HepG2 (cell line): Measurements from ENCODE around the gene GFOD1. TPM values are rescaled to one million over a fixed set of nuclear protein-coding genes. Genes with fewer than 3 reads are reported as not detected.
A peak's percentile ranks its signal among the peaks of the same experiment; 100 is the strongest.

Experiments
- DMAP1 ChIP-seq: IDR thresholded peaks from 2 replicates; pipeline ENCODE4 v1.6.1; 2016
- GABPB1 ChIP-seq: IDR thresholded peaks from 2 replicates; pipeline ENCODE4 v1.6.1; 2016; ENCODE audit warnings: mild to moderate bottlenecking, missing genetic modification reagents, moderate library complexity, missing compliant biosample characterization
- IRF2 ChIP-seq: IDR thresholded peaks from 2 replicates; pipeline ENCODE4 v1.6.1; 2018; ENCODE audit warnings: missing genetic modification reagents, missing compliant biosample characterization
- MAFF ChIP-seq: IDR thresholded peaks from 2 replicates; pipeline ENCODE4 v1.6.1; 2011; ENCODE audit warnings: low read depth, low read length, improper control_type of control experiment
- MIER3 ChIP-seq: IDR thresholded peaks from 2 replicates; pipeline ENCODE4 v1.6.1; 2016; ENCODE audit warnings: missing compliant biosample characterization, borderline replicate concordance
- PLRG1 ChIP-seq: fragments of 450-650 bp; conservative IDR thresholded peaks from 2 replicates; pipeline ENCODE4 v1.6.1; 2016
- RARA ChIP-seq: IDR thresholded peaks from 2 replicates; pipeline ENCODE4 v1.6.1; 2016; ENCODE audit warnings: missing genetic modification reagents, missing compliant biosample characterization
- REPIN1 ChIP-seq: sonication (generic); formaldehyde crosslinking; IDR thresholded peaks from 2 replicates; pipeline ENCODE4 v1.8.0; 2022; ENCODE audit warnings: missing genetic modification reagents, low read depth, mild to moderate bottlenecking, borderline replicate concordance
- RFX5 ChIP-seq: IDR thresholded peaks from 2 replicates; pipeline ENCODE4 v1.6.1; 2011; ENCODE audit warnings: low read depth, low read length, improper control_type of control experiment
- SRSF1 ChIP-seq: fragments of 200-400 bp; formaldehyde crosslinking; optimal IDR thresholded peaks from 2 replicates; pipeline ENCODE3; 2017; ENCODE audit warnings: mild to moderate bottlenecking, low read depth, low read length, moderate library complexity
- TAF1 ChIP-seq: sonication (generic); formaldehyde crosslinking; IDR thresholded peaks from 2 replicates; pipeline ENCODE4 v1.4.0; 2020; ENCODE audit warnings: missing genetic modification reagents
- ZMYM2 ChIP-seq: sonication (generic); formaldehyde crosslinking; IDR thresholded peaks from 2 replicates; pipeline ENCODE4 v1.8.0; 2022; ENCODE audit warnings: mild to moderate bottlenecking, missing genetic modification reagents
- ZNF12 ChIP-seq: sonication (generic); formaldehyde crosslinking; IDR thresholded peaks from 2 replicates; pipeline ENCODE4 v1.5.0; 2020; ENCODE audit warnings: missing genetic modification reagents
- ZNF282 ChIP-seq: fragments of 450-650 bp; IDR thresholded peaks from 2 replicates; pipeline ENCODE4 v1.6.1; 2018; ENCODE audit not compliant: partially characterized antibody
- ZNF292 ChIP-seq: sonication (generic); formaldehyde crosslinking; IDR thresholded peaks from 2 replicates; pipeline ENCODE4 v1.8.1; 2022; ENCODE audit warnings: mild to moderate bottlenecking, low read depth, missing genetic modification reagents, borderline replicate concordance
- ZNF569 ChIP-seq: sonication (generic); formaldehyde crosslinking; IDR thresholded peaks from 2 replicates; pipeline ENCODE4 v1.5.0; 2020; ENCODE audit warnings: mild to moderate bottlenecking, missing genetic modification reagents, moderate library complexity, borderline replicate concordance
- ZNF589 ChIP-seq: sonication (generic); formaldehyde crosslinking; conservative IDR thresholded peaks from 2 replicates; pipeline ENCODE4 v1.8.0; 2022; ENCODE audit warnings: mild to moderate bottlenecking, moderate library complexity, missing genetic modification reagents
- ZSCAN29 ChIP-seq: sonication (generic); formaldehyde crosslinking; conservative IDR thresholded peaks from 2 replicates; pipeline ENCODE4 v1.4.0; 2020; ENCODE audit warnings: mild to moderate bottlenecking, missing genetic modification reagents
- ZZZ3 ChIP-seq: sonication (generic); formaldehyde crosslinking; IDR thresholded peaks from 2 replicates; pipeline ENCODE4 v1.4.0; 2020; ENCODE audit warnings: missing genetic modification reagents, mild to moderate bottlenecking, borderline replicate concordance
- polyA plus RNA-seq, 8 experiments: library from polyadenylated mRNA; depleted of rRNA in 3 of 8; stranded (reverse) in 7 of 8; unstranded in 1 of 8; fragments of >200 nt; fragmentation: Illumina TruSeq in 4 of 8; extraction: Trizol in 4 of 8; gene quantifications; 2 replicates each; pipeline versions ENCODE4 v1.2.1 to v1.2.3, GENCODE V29; 2011 to 2016; ENCODE audit warnings: low read depth in 4 of 8, missing spikeins in 1 of 8, mixed read lengths in 1 of 8; ENCODE audit not compliant: insufficient read depth in 1 of 8
- total RNA-seq, 5 experiments: library from RNA; depleted of rRNA; stranded (reverse); fragments of >200 nt; fragmentation: Illumina TruSeq; extraction: Trizol; gene quantifications; 2 replicates each; pipeline ENCODE4 v1.2.3, GENCODE V29; 2016; ENCODE audit warnings: low read depth in 1 of 5
- TF ChIP-seq, protein P1 (sequence below): sonication (generic); formaldehyde crosslinking; IDR thresholded peaks from 2 replicates; pipeline ENCODE4 v1.9.0; 2021; ENCODE audit warnings: missing genetic modification reagents, borderline replicate concordance
- TF ChIP-seq, protein P2 (sequence below): IDR thresholded peaks from 2 replicates; pipeline ENCODE4 v1.6.1; 2016; ENCODE audit warnings: missing compliant biosample characterization, missing genetic modification reagents, borderline replicate concordance
- TF ChIP-seq, protein P3 (sequence below): IDR thresholded peaks from 2 replicates; pipeline ENCODE4 v1.4.0; 2020; ENCODE audit warnings: mild to moderate bottlenecking, missing genetic modification reagents
- TF ChIP-seq, protein P4 (sequence below): sonication (generic); formaldehyde crosslinking; IDR thresholded peaks from 2 replicates; pipeline ENCODE4 v1.4.0; 2020; ENCODE audit warnings: missing genetic modification reagents; ENCODE audit errors: not compliant biosample characterization

Gene GFOD1
- total and polyA plus RNA-seq, 2 of the 13 experiments (the other 11 are each of a cell fraction or from before 2014, with no cell fraction given): 1.9 to 6.4 TPM

DNA sequence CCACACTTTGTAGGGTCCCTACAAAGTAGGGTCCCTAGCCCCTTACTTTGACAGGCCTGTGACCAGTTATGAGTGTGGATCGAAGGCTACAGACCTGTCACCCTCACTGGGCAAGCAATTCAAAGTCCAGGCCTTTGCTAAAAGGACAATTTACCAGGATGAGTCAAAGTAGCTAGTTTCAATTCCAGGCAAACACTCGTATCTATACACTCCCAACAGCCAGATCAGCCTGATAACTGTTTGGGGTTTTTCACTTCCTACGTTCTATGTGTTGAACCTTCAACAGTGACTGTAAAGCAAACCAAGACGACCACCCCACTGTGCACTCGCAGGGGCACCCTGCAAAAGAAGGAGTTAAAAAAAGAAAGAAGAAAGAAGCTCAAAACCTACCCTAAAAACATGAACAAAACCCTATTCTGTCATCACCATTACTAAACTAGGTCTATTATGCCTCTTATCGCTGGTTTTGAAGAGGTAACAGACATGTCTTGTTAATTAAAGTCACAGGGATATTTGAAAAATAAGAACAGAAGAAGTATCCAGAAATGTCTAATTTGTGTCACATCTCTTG lies 3.2 kb downstream of the GFOD1 start (continued):
- TF ChIP-seq, protein P1, sequence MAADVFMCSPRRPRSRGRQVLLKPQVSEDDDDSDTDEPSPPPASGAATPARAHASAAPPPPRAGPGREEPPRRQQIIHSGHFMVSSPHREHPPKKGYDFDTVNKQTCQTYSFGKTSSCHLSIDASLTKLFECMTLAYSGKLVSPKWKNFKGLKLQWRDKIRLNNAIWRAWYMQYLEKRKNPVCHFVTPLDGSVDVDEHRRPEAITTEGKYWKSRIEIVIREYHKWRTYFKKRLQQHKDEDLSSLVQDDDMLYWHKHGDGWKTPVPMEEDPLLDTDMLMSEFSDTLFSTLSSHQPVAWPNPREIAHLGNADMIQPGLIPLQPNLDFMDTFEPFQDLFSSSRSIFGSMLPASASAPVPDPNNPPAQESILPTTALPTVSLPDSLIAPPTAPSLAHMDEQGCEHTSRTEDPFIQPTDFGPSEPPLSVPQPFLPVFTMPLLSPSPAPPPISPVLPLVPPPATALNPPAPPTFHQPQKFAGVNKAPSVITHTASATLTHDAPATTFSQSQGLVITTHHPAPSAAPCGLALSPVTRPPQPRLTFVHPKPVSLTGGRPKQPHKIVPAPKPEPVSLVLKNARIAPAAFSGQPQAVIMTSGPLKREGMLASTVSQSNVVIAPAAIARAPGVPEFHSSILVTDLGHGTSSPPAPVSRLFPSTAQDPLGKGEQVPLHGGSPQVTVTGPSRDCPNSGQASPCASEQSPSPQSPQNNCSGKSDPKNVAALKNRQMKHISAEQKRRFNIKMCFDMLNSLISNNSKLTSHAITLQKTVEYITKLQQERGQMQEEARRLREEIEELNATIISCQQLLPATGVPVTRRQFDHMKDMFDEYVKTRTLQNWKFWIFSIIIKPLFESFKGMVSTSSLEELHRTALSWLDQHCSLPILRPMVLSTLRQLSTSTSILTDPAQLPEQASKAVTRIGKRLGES (CRISPR knock-in tag): no peak
- TF ChIP-seq TAF1 (CRISPR knock-in tag): no peak; the same call in 1 of the 2 replicates
- TF ChIP-seq ZMYM2 (CRISPR knock-in tag): no peak
- TF ChIP-seq ZNF569 (CRISPR knock-in tag): no peak
- TF ChIP-seq PLRG1: no peak
- peak; percentile 45; the same call in 1 of the 2 replicates for TF ChIP-seq IRF2 (CRISPR knock-in tag)
- TF ChIP-seq GABPB1: no peak
- no peak for TF ChIP-seq RFX5
- TF ChIP-seq MAFF: no peak
- TF ChIP-seq, protein P2, sequence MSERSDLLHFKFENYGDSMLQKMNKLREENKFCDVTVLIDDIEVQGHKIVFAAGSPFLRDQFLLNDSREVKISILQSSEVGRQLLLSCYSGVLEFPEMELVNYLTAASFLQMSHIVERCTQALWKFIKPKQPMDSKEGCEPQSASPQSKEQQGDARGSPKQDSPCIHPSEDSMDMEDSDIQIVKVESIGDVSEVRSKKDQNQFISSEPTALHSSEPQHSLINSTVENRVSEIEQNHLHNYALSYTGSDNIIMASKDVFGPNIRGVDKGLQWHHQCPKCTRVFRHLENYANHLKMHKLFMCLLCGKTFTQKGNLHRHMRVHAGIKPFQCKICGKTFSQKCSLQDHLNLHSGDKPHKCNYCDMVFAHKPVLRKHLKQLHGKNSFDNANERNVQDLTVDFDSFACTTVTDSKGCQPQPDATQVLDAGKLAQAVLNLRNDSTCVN (CRISPR knock-in tag): no peak
- TF ChIP-seq, protein P3, sequence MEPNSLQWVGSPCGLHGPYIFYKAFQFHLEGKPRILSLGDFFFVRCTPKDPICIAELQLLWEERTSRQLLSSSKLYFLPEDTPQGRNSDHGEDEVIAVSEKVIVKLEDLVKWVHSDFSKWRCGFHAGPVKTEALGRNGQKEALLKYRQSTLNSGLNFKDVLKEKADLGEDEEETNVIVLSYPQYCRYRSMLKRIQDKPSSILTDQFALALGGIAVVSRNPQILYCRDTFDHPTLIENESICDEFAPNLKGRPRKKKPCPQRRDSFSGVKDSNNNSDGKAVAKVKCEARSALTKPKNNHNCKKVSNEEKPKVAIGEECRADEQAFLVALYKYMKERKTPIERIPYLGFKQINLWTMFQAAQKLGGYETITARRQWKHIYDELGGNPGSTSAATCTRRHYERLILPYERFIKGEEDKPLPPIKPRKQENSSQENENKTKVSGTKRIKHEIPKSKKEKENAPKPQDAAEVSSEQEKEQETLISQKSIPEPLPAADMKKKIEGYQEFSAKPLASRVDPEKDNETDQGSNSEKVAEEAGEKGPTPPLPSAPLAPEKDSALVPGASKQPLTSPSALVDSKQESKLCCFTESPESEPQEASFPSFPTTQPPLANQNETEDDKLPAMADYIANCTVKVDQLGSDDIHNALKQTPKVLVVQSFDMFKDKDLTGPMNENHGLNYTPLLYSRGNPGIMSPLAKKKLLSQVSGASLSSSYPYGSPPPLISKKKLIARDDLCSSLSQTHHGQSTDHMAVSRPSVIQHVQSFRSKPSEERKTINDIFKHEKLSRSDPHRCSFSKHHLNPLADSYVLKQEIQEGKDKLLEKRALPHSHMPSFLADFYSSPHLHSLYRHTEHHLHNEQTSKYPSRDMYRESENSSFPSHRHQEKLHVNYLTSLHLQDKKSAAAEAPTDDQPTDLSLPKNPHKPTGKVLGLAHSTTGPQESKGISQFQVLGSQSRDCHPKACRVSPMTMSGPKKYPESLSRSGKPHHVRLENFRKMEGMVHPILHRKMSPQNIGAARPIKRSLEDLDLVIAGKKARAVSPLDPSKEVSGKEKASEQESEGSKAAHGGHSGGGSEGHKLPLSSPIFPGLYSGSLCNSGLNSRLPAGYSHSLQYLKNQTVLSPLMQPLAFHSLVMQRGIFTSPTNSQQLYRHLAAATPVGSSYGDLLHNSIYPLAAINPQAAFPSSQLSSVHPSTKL (CRISPR knock-in tag): 0 out of 2 replicates have a peak, but pooled peaks have one; percentile 48
- TF ChIP-seq ZNF12 (CRISPR knock-in tag): no peak
- no peak for TF ChIP-seq REPIN1 (CRISPR knock-in tag)
- peak; percentile 90; the same call in 1 of the 2 replicates for TF ChIP-seq ZNF292 (CRISPR knock-in tag)
- TF ChIP-seq, protein P4, sequence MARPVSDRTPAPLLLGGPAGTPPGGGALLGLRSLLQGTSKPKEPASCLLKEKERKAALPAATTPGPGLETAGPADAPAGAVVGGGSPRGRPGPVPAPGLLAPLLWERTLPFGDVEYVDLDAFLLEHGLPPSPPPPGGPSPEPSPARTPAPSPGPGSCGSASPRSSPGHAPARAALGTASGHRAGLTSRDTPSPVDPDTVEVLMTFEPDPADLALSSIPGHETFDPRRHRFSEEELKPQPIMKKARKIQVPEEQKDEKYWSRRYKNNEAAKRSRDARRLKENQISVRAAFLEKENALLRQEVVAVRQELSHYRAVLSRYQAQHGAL (CRISPR knock-in tag): no peak
- 0 out of 2 replicates have a peak, but pooled peaks have one; percentile 9 for TF ChIP-seq RARA (CRISPR knock-in tag)
- TF ChIP-seq ZNF589 (CRISPR knock-in tag): no peak
- TF ChIP-seq DMAP1: no peak
- TF ChIP-seq MIER3 (CRISPR knock-in tag): peak; percentile 26; the same call in 1 of the 2 replicates
- no peak for TF ChIP-seq ZNF282
- TF ChIP-seq ZZZ3: no peak
- TF ChIP-seq ZSCAN29 (CRISPR knock-in tag): peak; percentile 63; the same call in 1 of the 2 replicates
- no peak for TF ChIP-seq SRSF1
